Measurements from ENCODE around the gene FCAMR. TPM values are rescaled to one million over a fixed set of nuclear protein-coding genes. Genes with fewer than 3 reads are reported as not detected.
A peak's percentile ranks its signal among the peaks of the same experiment; 100 is the strongest.

The FCAMR gene
- total RNA-seq, 2 donors from 2014 or later: not detected

DNA sequence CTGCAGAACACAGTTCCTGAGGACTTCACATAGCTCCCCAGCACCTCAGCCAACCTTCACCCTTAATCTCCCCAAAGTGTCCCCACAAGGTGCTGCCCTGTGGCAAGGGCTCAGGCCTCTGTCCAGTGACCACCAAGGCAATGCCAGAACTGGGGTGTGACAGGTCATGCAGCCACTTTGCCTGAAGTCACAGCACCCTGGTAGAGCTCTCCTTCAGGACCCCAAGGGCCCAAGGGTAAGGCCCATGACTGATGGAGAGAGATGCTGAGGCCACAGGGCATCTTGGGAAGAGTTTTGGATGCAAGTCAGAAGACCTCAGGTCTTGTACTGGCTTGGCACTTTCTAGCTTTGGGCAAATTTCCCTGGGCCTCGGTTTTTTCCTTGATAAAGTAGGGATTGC is 47.7 kb downstream of the FCAMR start:
- no peaks in the 10 kb centered on the region for H3K9me3 ChIP-seq
- DNase-seq (ENCODE audit: low spot score): no peak
- no peaks in the 10 kb centered on the region for H3K27me3 ChIP-seq (replicated peaks; ENCODE audit: insufficient read depth)
- no peaks in the 10 kb centered on the region for H3K36me3 ChIP-seq
- no peaks in the 10 kb centered on the region for H3K4me1 ChIP-seq (ENCODE audit: control insufficient read depth in 1 of 2, low read depth in 2 of 2)
- H3K27ac ChIP-seq: no peak overlapping the region
- TF ChIP-seq, protein P1, sequence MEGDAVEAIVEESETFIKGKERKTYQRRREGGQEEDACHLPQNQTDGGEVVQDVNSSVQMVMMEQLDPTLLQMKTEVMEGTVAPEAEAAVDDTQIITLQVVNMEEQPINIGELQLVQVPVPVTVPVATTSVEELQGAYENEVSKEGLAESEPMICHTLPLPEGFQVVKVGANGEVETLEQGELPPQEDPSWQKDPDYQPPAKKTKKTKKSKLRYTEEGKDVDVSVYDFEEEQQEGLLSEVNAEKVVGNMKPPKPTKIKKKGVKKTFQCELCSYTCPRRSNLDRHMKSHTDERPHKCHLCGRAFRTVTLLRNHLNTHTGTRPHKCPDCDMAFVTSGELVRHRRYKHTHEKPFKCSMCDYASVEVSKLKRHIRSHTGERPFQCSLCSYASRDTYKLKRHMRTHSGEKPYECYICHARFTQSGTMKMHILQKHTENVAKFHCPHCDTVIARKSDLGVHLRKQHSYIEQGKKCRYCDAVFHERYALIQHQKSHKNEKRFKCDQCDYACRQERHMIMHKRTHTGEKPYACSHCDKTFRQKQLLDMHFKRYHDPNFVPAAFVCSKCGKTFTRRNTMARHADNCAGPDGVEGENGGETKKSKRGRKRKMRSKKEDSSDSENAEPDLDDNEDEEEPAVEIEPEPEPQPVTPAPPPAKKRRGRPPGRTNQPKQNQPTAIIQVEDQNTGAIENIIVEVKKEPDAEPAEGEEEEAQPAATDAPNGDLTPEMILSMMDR (IDR thresholded peaks at IDR 0.05): no peak
- ATAC-seq (ENCODE audit: insufficient number of reproducible peaks, low FRiP score, low read depth): no peak
- no peak overlapping the region for H3K4me3 ChIP-seq

DNA sequence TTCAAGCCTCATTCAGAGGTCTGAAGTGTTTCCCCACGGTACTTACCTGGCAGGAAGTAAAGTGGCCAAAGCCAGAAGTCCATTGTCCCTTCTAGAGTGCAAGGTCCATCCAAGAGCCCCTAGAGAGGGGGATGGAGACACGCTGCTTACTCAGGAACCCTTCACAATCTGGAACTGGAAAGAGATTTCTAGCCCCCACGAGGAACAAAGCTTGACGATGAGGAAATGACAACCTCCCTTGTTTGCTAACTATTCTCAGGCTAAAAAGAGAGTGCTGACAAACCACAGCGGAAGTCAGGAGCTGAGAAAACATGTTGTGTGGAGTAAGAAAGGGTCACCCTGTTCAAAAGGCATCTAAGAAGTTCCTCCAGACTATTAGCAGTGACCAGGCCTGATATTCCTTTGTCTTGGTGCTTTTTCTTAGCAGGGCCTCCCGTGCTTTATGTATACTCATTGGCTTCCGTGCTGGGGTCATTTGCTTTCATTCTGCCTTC is 48.4 kb downstream of the FCAMR start, which contains the start of gene FCMR:
Gene FCMR (minus strand): TSS at position 170 of the 494 bp plus-strand sequence. CDS start 87 bp downstream, at position 83.
- Histone ChIP-seq H3K27ac (no peak within 1 kb of the TSS), H3K4me1 (ENCODE audit: control insufficient read depth in 1 of 2, low read depth in 2 of 2) (no peaks in the 10 kb centered on the region), H3K4me3 (peak within 1 kb of the TSS; percentile 37), H3K9me3 (no peaks in the 10 kb centered on the region), H3K36me3 (no peaks in the 10 kb centered on the region), H3K27me3 (replicated peaks; ENCODE audit: insufficient read depth) (no peaks in the 10 kb centered on the region)
- TF ChIP-seq, protein P1 (IDR thresholded peaks at IDR 0.05): no peak
- DNase-seq (ENCODE audit: low spot score) (no peak), ATAC-seq (ENCODE audit: insufficient number of reproducible peaks, low FRiP score, low read depth) (no peak)

DNA sequence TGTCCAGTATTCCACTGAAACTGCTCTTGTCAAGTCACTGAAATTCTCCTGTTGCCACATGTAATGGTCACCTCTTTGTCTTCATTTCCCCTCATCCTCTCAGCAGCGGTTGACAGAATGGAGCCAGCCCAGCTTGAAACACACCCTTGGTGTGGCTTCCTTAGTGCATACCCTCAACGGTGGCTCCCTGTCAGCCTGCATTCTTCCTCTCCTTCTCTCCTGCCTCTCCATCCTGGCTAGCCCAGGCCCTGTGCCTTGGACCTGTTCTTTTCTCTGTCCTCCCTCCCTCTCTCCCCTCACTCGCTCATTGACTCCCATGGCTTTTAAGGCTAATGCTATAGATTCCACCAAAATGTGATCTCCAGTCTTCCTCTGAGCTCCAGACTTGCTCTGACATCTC is 52.2 kb downstream of the FCAMR start:
- Histone ChIP-seq H3K4me1 (ENCODE audit: control insufficient read depth in 1 of 2, low read depth in 2 of 2) (no peaks in the 10 kb centered on the region), H3K27me3 (replicated peaks; ENCODE audit: insufficient read depth) (peaks cover under 1% of the 10 kb centered on the region), H3K4me3 (no peak overlapping the region), H3K36me3 (no peaks in the 10 kb centered on the region), H3K27ac (no peak overlapping the region), H3K9me3 (no peaks in the 10 kb centered on the region)
- TF ChIP-seq, protein P1 (IDR thresholded peaks at IDR 0.05): no peak
- DNase-seq (ENCODE audit: low spot score) (no peak), ATAC-seq (ENCODE audit: insufficient number of reproducible peaks, low FRiP score, low read depth) (no peak)

DNA sequence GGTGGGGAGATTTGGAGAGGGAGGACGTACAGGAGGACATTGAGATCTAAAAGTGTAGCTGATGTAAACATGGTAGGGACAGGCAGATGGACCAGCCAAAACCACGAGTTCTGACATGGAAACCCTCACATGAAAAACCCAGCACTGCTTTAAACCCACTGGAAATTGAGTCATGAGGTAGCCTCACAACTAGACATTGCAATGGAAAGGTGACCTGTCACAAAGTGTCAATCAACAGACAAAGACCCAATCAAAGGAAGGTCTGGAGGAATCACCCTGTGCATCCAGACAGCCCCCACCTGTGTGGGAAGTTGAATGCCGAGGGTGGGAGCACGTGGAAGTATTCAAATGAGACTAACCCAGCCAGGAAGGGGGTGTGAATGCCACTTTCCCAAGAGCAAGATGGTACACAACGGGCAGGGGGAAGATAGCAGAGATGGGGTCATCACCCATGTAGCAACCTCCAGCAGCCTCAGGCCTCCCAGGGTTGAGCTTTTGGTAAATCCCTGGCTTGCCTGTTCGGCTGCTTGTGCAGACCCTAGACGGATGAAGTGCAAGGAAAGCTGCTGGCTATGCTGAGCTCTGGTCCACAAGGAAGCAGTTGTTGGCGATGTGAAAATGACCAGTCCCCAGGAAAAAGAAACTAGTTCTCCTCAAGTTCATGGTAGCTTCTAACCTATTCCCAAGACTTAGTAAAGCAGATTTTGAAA is 54.1 kb downstream of the FCAMR start:
- no peak overlapping the region for H3K4me3 ChIP-seq
- H3K27ac ChIP-seq: no peak overlapping the region
- no peak for ATAC-seq (ENCODE audit: insufficient number of reproducible peaks, low FRiP score, low read depth)
- peaks cover 6% of the 10 kb centered on the region for H3K27me3 ChIP-seq (replicated peaks; ENCODE audit: insufficient read depth)
- TF ChIP-seq, protein P1 (IDR thresholded peaks at IDR 0.05): no peak
- H3K4me1 ChIP-seq (ENCODE audit: control insufficient read depth in 1 of 2, low read depth in 2 of 2): no peaks in the 10 kb centered on the region
- no peak for DNase-seq (ENCODE audit: low spot score)
- no peaks in the 10 kb centered on the region for H3K9me3 ChIP-seq
- no peaks in the 10 kb centered on the region for H3K36me3 ChIP-seq

DNA sequence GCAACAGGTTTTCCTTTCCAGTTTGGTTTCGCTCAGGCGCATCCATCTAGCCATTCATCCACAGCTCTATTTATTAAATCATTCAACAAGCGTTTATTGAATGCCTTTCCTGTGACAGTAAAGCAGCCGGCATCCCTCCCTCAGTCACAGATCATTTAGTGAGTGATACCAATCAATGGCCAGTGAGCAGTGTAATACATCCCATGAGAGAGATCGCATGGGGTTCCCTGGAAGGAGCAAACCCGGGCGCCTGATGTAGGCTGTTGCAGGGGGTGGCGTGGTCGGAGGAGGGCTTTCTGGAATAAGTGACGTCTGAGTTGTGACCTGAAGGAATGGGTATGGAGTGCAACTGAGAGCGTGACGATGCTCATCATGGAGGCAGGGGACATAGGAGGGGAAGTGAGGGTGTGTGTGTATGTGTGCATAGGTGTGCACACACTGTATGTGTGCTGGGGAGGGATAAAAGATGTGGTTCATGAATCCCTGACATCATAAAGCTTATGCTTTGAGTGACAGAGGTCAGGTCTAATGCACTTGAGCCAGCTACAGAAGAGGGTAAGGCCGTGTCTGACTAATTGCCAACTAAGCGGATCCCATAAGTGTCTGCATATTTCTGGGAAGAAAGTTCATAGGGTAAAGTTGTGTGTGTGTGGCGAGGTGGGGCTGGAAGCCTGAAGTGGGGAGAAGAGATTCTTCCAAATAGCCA is 55.1 kb downstream of the FCAMR start:
- ATAC-seq (ENCODE audit: insufficient number of reproducible peaks, low FRiP score, low read depth): no peak
- H3K27ac ChIP-seq: no peak overlapping the region
- no peak overlapping the region for H3K4me3 ChIP-seq
- peaks cover 0 to under 1% of the 10 kb centered on the region in 2 donors for H3K4me1 ChIP-seq (ENCODE audit: control insufficient read depth in 1 of 2, low read depth in 2 of 2)
- no peaks in the 10 kb centered on the region for H3K36me3 ChIP-seq
- no peak for DNase-seq (ENCODE audit: low spot score)
- peaks cover 6% of the 10 kb centered on the region for H3K27me3 ChIP-seq (replicated peaks; ENCODE audit: insufficient read depth)
- TF ChIP-seq, protein P1 (IDR thresholded peaks at IDR 0.05): no peak
- no peaks in the 10 kb centered on the region for H3K9me3 ChIP-seq
